Trophoblast cell (in vitro differentiated cells and primary cell): ENCODE results near the gene TNFRSF8.

ENCODE experiments used
- DNase-seq, 2 donors: peaks; one replicate each; pipeline ENCODE4 v3.0.0-alpha.2; 2016
- H2AFZ ChIP-seq: 2 replicates; pipeline ENCODE4 v1.6.1; 2013; ENCODE audit warnings: low read length, moderate library complexity, mild to moderate bottlenecking; ENCODE audit not compliant: insufficient read depth, poor library complexity
- H2AK5ac ChIP-seq: 2 replicates; pipeline ENCODE4 v1.6.1; 2013; ENCODE audit warnings: mild to moderate bottlenecking, low read length
- H2BK120ac ChIP-seq: 2 replicates; pipeline ENCODE4 v1.6.1; 2013; ENCODE audit warnings: low read length, mild to moderate bottlenecking, moderate library complexity; ENCODE audit not compliant: insufficient read depth, poor library complexity
- H2BK12ac ChIP-seq: 2 replicates; pipeline ENCODE4 v1.6.1; 2013; ENCODE audit warnings: mild to moderate bottlenecking, low read length, moderate library complexity
- H2BK5ac ChIP-seq: 2 replicates; pipeline ENCODE4 v1.6.1; 2013; ENCODE audit warnings: low read length, low read depth, moderate library complexity, mild to moderate bottlenecking; ENCODE audit not compliant: poor library complexity
- H3K14ac ChIP-seq: 2 replicates; pipeline ENCODE4 v1.6.1; 2013; ENCODE audit warnings: mild to moderate bottlenecking, low read length
- H3K18ac ChIP-seq: 2 replicates; pipeline ENCODE4 v1.6.1; 2013; ENCODE audit warnings: mild to moderate bottlenecking, low read length
- H3K23ac ChIP-seq: 2 replicates; pipeline ENCODE4 v1.6.1; 2013; ENCODE audit warnings: low read length
- H3K27ac ChIP-seq: 2 replicates; pipeline ENCODE4 v1.5.1; 2013; ENCODE audit warnings: low read depth, mild to moderate bottlenecking, inconsistent platforms, low read length, moderate library complexity
- H3K27me3 ChIP-seq: 2 replicates; pipeline ENCODE4 v1.6.1; 2013; ENCODE audit warnings: inconsistent platforms, mild to moderate bottlenecking, low read length, moderate library complexity; ENCODE audit not compliant: insufficient read depth
- H3K36me3 ChIP-seq, 2 experiments: 1 replicate in 1 of 2; 2 replicates in 1 of 2; pipeline ENCODE4 v1.6.1; 2013; ENCODE audit warnings: low read length in 2 of 2, mild to moderate bottlenecking in 2 of 2, moderate library complexity in 1 of 2; ENCODE audit not compliant: insufficient read depth in 2 of 2, control insufficient read depth in 1 of 2
- H3K4ac ChIP-seq: 2 replicates; pipeline ENCODE4 v1.6.1; 2013; ENCODE audit warnings: low read depth, mild to moderate bottlenecking, low read length, moderate library complexity
- H3K4me1 ChIP-seq, 2 experiments: 1 replicate in 1 of 2; 2 replicates in 1 of 2; pipeline ENCODE4 v1.6.1; 2013; ENCODE audit warnings: low read length in 2 of 2, mild to moderate bottlenecking in 2 of 2, moderate library complexity in 1 of 2; ENCODE audit not compliant: insufficient read depth in 2 of 2, control insufficient read depth in 1 of 2
- H3K4me2 ChIP-seq: 2 replicates; pipeline ENCODE4 v1.6.1; 2013; ENCODE audit warnings: inconsistent platforms, mild to moderate bottlenecking, low read length, moderate library complexity
- H3K4me3 ChIP-seq: 2 replicates; pipeline ENCODE4 v1.5.1; 2013; ENCODE audit warnings: mild to moderate bottlenecking, low read depth, low read length, inconsistent platforms
- H3K79me1 ChIP-seq: one replicate; pipeline ENCODE4 v1.6.1; 2013; ENCODE audit warnings: low read length
- H3K79me2 ChIP-seq: 2 replicates; pipeline ENCODE4 v1.6.1; 2013; ENCODE audit warnings: low read length, mild to moderate bottlenecking; ENCODE audit not compliant: control insufficient read depth, insufficient read depth, poor library complexity
- H3K9ac ChIP-seq: 2 replicates; pipeline ENCODE4 v1.6.1; 2013; ENCODE audit warnings: mild to moderate bottlenecking, low read length
- H3K9me3 ChIP-seq: 2 replicates; pipeline ENCODE4 v1.6.1; 2013; ENCODE audit warnings: low read depth, mild to moderate bottlenecking, control low read depth, inconsistent platforms, low read length; ENCODE audit not compliant: insufficient read depth
- H4K12ac ChIP-seq: 2 replicates; pipeline ENCODE4 v1.6.1; 2013; ENCODE audit warnings: low read depth, mild to moderate bottlenecking, low read length, moderate library complexity
- H4K8ac ChIP-seq: 2 replicates; pipeline ENCODE4 v1.6.1; 2013; ENCODE audit warnings: low read depth, mild to moderate bottlenecking, low read length, moderate library complexity
- H4K91ac ChIP-seq: one replicate; pipeline ENCODE4 v1.6.1; 2013; ENCODE audit warnings: low read depth, mild to moderate bottlenecking, low read length, moderate library complexity
- WGBS: extraction: QIAGEN DNeasy Blood & Tissue Kit; methylation state at CpG from one replicate; pipeline ENCODE4 v1.1.7; 2013; ENCODE audit warnings: missing lambda C conversion rate; ENCODE audit not compliant: insufficient read length, insufficient coverage; ENCODE audit errors: extremely low coverage; 5-methylcytosine and 5-hydroxymethylcytosine counted together

TNFRSF8 gene

GRCh38 chr1:12059722-12060464 lies 3.2 kb upstream of the TNFRSF8 start:
- WGBS: no CpG with 5 or more reads among the region's 7 CpGs
- no peak overlapping the region for H3K23ac ChIP-seq

GRCh38 chr1:12060500-12060899 lies 2.6 kb upstream of the TNFRSF8 start:
- no peak overlapping the region for H2BK12ac ChIP-seq
- no peak overlapping the region for H2BK5ac ChIP-seq
- no peak overlapping the region for H3K4ac ChIP-seq
- H3K18ac ChIP-seq: no peak overlapping the region
- no peak overlapping the region for H3K27ac ChIP-seq
- no peak overlapping the region for H3K9ac ChIP-seq
- H3K9me3 ChIP-seq: peaks cover 7% of the 10 kb centered on the region
- no peak overlapping the region for H3K4me2 ChIP-seq
- H3K4me1 ChIP-seq: peaks cover 6 to 7% of the 10 kb centered on the region in 2 experiments
- no peak overlapping the region for H2BK120ac ChIP-seq
- no peak overlapping the region for H2AFZ ChIP-seq
- no peaks in the 10 kb centered on the region for H3K36me3 ChIP-seq
- H2AK5ac ChIP-seq: no peak overlapping the region
- peaks cover 20% of the 10 kb centered on the region for H3K27me3 ChIP-seq
- H3K4me3 ChIP-seq: no peak overlapping the region
- H4K8ac ChIP-seq: no peak overlapping the region
- DNase-seq: no peak
- no peaks in the 10 kb centered on the region for H3K79me2 ChIP-seq
- H4K12ac ChIP-seq: no peak overlapping the region
- peaks cover 4% of the 10 kb centered on the region for H3K79me1 ChIP-seq
- H3K23ac ChIP-seq: no peak overlapping the region
- no peak overlapping the region for H4K91ac ChIP-seq
- no CpG with 5 or more reads among the region's 3 CpGs for WGBS
- H3K14ac ChIP-seq: no peak overlapping the region

More at GRCh38 chr1:12059722-12060464, 3.2 kb upstream of the TNFRSF8 start:
- Histone ChIP-seq H3K79me2 (no peaks in the 10 kb centered on the region), H3K27me3 (peaks cover 20% of the 10 kb centered on the region), H2AK5ac (no peak overlapping the region), H4K8ac (no peak overlapping the region), H3K4me3 (no peak overlapping the region), H4K91ac (no peak overlapping the region), H3K18ac (no peak overlapping the region), H3K4ac (no peak overlapping the region), H3K36me3 (no peaks in the 10 kb centered on the region), H3K9ac (no peak overlapping the region), H3K4me2 (no peak overlapping the region), H3K27ac (no peak overlapping the region), H2BK12ac (no peak overlapping the region), H2BK5ac (no peak overlapping the region), H2AFZ (no peak overlapping the region), H3K14ac (no peak overlapping the region), H3K79me1 (peaks cover 4% of the 10 kb centered on the region), H4K12ac (no peak overlapping the region), H2BK120ac (no peak overlapping the region), H3K9me3 (peaks cover 7% of the 10 kb centered on the region), H3K4me1 (peaks cover 7% of the 10 kb centered on the region in 2 experiments)
- no peak for DNase-seq

- Histone ChIP-seq H2AFZ (no peak overlapping the region), H3K18ac (no peak overlapping the region), H3K14ac (no peak overlapping the region), H3K27ac (no peak overlapping the region), H3K4ac (no peak overlapping the region), H3K79me2 (no peaks in the 10 kb centered on the region), H3K23ac (no peak overlapping the region), H2BK12ac (no peak overlapping the region), H2BK120ac (no peak overlapping the region), H3K9ac (no peak overlapping the region), H3K4me1 (peaks cover 10% of the 10 kb centered on the region in 2 experiments), H4K12ac (no peak overlapping the region), H2AK5ac (no peak overlapping the region), H3K4me2 (peak overlapping the region; percentile 51), H4K91ac (no peak overlapping the region), H2BK5ac (no peak overlapping the region), H4K8ac (no peak overlapping the region), H3K27me3 (peaks cover 20% of the 10 kb centered on the region), H3K79me1 (no peaks in the 10 kb centered on the region), H3K4me3 (no peak overlapping the region), H3K9me3 (peaks cover 5% of the 10 kb centered on the region), H3K36me3 (no peaks in the 10 kb centered on the region)
- no peak for DNase-seq
- WGBS: no CpG with 5 or more reads among the region's 17 CpGs
Measured at GRCh38 chr1:12064073-12064969, 1.2 kb downstream of the TNFRSF8 start.

DNA sequence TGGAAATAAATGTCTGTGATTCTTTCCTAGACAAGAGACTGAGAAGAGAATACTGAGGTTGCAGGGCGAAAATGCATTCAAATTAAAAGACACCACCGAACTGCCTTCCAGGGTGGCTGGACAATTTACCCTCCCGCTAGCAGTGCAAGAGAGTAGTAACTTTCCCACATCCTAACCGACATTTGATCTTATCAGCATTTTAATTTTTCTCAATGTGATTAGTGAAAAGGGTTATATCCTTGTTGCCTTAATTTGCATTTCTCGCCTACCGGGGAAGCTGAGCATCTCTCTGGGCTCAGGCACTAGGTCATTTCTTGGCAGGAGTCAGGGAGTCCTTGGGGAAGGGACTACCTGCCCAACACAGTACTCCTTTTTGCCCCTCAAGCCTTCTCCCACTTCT lies 2.8 kb downstream of the TNFRSF8 start:
- Histone ChIP-seq H2BK120ac (no peak overlapping the region), H2AFZ (no peak overlapping the region)

More for the DNA sequence above, 2.8 kb downstream of the TNFRSF8 start:
- no peak for DNase-seq
- no peak overlapping the region for H3K27ac ChIP-seq
- WGBS: no CpG with 5 or more reads among the region's 6 CpGs
- peaks cover 20% of the 10 kb centered on the region for H3K27me3 ChIP-seq
- no peak overlapping the region for H3K9ac ChIP-seq
- peaks cover 5% of the 10 kb centered on the region for H3K9me3 ChIP-seq
- H3K14ac ChIP-seq: no peak overlapping the region
- H2BK5ac ChIP-seq: no peak overlapping the region
- H3K23ac ChIP-seq: no peak overlapping the region
- H3K18ac ChIP-seq: no peak overlapping the region
- H2BK12ac ChIP-seq: no peak overlapping the region
- H3K36me3 ChIP-seq: no peaks in the 10 kb centered on the region
- no peak overlapping the region for H3K4me2 ChIP-seq
- no peak overlapping the region for H3K4me3 ChIP-seq
- no peak overlapping the region for H3K4ac ChIP-seq
- H4K8ac ChIP-seq: no peak overlapping the region
- H3K4me1 ChIP-seq: peaks cover 16 to 17% of the 10 kb centered on the region in 2 experiments
- no peak overlapping the region for H4K91ac ChIP-seq
- H4K12ac ChIP-seq: no peak overlapping the region
- H3K79me1 ChIP-seq: peaks cover 2% of the 10 kb centered on the region
- no peaks in the 10 kb centered on the region for H3K79me2 ChIP-seq
- H2AK5ac ChIP-seq: no peak overlapping the region
